Bronchial epithelial cell (primary cell): Measurements from ENCODE around the gene NEURL1. TPM values are rescaled to one million over a fixed set of nuclear protein-coding genes. Genes with fewer than 3 reads are reported as not detected.

Source experiments
- DNase-seq: peaks from one replicate; pipeline ENCODE4 v3.0.0-alpha.2; 2010; ENCODE audit warnings: low read depth
- FAIRE-seq: peaks from 2 replicates; lab custom pipeline; 2011; peaks lifted over from hg19 to GRCh38; lab: Jason Lieb, UNC
- H3K27me3 ChIP-seq: 2 replicates; pipeline ENCODE4 v1.5.1; 2011; ENCODE audit warnings: low read length; ENCODE audit not compliant: control insufficient read depth, insufficient read depth
- H3K36me3 ChIP-seq: 2 replicates; pipeline ENCODE4 v1.5.1; 2011; ENCODE audit warnings: low read length; ENCODE audit not compliant: control insufficient read depth, insufficient read depth
- H3K4me3 ChIP-seq: 2 replicates; pipeline ENCODE4 v1.5.1; 2011; ENCODE audit warnings: mild to moderate bottlenecking, low read depth, low read length, control low read depth
- CTCF ChIP-seq: IDR thresholded peaks from 2 replicates; pipeline ENCODE4 v1.5.1; 2011; ENCODE audit warnings: mild to moderate bottlenecking, moderate library complexity, low read length, control low read depth, inconsistent platforms; ENCODE audit not compliant: insufficient read depth, severe bottlenecking
- total RNA-seq: library from RNA; depleted of rRNA; stranded (reverse); fragments of >200 nt; gene quantifications from 2 replicates; pipeline ENCODE4 v1.2.1, GENCODE V29; 2014

Gene NEURL1
- total RNA-seq, 1 donor from 2014 or later: 1.1 TPM

GRCh38 chr10:103512166-103512565 lies 18.7 kb downstream of the NEURL1 start:
- FAIRE-seq (no peak), DNase-seq (no peak)
- no peak overlapping the region for H3K4me3 ChIP-seq
- TF ChIP-seq CTCF: no peak
- H3K27me3 ChIP-seq: peaks cover 8% of the 10 kb centered on the region
- no peaks in the 10 kb centered on the region for H3K36me3 ChIP-seq

- H3K27me3 ChIP-seq: peaks cover 4% of the 10 kb centered on the region
- no peak overlapping the region for H3K4me3 ChIP-seq
- no peak for TF ChIP-seq CTCF
- FAIRE-seq (no peak), DNase-seq (no peak)
- H3K36me3 ChIP-seq: no peaks in the 10 kb centered on the region
Observed at GRCh38 chr10:103512591-103513379, 19.3 kb downstream of the NEURL1 start.

- no peak for FAIRE-seq
- Histone ChIP-seq H3K4me3 (no peak overlapping the region), H3K36me3 (no peaks in the 10 kb centered on the region), H3K27me3 (peaks cover 2% of the 10 kb centered on the region)
- no peak for TF ChIP-seq CTCF
- DNase-seq: no peak
Observed at GRCh38 chr10:103513380-103514060, 20.0 kb downstream of the NEURL1 start.

GRCh38 chr10:103514244-103514643 lies 20.7 kb downstream of the NEURL1 start:
- DNase-seq (no peak), FAIRE-seq (no peak)
- H3K27me3 ChIP-seq: no peaks in the 10 kb centered on the region
- no peak for TF ChIP-seq CTCF
- no peaks in the 10 kb centered on the region for H3K36me3 ChIP-seq
- no peak overlapping the region for H3K4me3 ChIP-seq

GRCh38 chr10:103517234-103518085 lies 24.0 kb downstream of the NEURL1 start:
- Histone ChIP-seq H3K36me3 (no peaks in the 10 kb centered on the region), H3K27me3 (no peaks in the 10 kb centered on the region), H3K4me3 (no peak overlapping the region)
- FAIRE-seq (no peak), DNase-seq (no peak)
- TF ChIP-seq CTCF: no peak
